ENCODE measurements around the gene SLC2A8.

SLC2A8 gene

DNA sequence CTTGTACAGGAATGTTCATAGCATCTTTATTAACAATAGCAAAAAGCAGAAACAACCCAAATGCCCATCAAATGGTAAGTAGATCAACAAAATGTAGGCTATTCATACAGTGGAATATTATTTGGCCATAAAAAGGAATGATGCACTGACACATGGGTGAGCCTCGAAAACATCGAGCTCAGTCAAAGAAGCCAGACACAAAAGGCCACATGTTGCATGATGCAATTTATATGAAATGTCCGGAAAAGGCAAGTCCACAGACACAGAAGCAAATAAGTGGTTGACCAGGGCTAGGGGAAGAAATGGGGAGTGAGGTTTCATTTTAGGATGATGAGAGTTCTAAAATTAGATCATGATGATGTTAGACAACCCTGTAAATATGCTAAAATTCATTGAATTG, 16.5 kb upstream of the SLC2A8 start:
- Histone ChIP-seq H3K4me1 (ENCODE audit: insufficient read depth, low read length, severe bottlenecking) (no peaks in the 10 kb centered on the region), H3K9me2 (ENCODE audit: low read depth, low read length) (no peaks in the 10 kb centered on the region), H3K27me3 (ENCODE audit: insufficient read depth, low read length) (no peaks in the 10 kb centered on the region), H3K79me2 (ENCODE audit: insufficient read depth, low read length) (no peaks in the 10 kb centered on the region), H3K36me3 (ENCODE audit: insufficient read depth, low read length) (no peaks in the 10 kb centered on the region), H2AFZ (ENCODE audit: low read length) (no peak overlapping the region), H3K27ac (ENCODE audit: low read depth, low read length, poor library complexity, severe bottlenecking) (no peak overlapping the region), H4K20me1 (ENCODE audit: insufficient read depth, low read length) (no peaks in the 10 kb centered on the region), H3K4me2 (ENCODE audit: low read length) (no peak overlapping the region), H3K9ac (ENCODE audit: low read length) (no peak overlapping the region), H3F3A (ENCODE audit: insufficient read depth, low read length) (no peaks in the 10 kb centered on the region), H3K9me3 (ENCODE audit: low read length) (no peaks in the 10 kb centered on the region), H3K4me3 (ENCODE audit: low read depth, low read length, poor library complexity, severe bottlenecking) (no peak overlapping the region)
- TF ChIP-seq, protein P1, sequence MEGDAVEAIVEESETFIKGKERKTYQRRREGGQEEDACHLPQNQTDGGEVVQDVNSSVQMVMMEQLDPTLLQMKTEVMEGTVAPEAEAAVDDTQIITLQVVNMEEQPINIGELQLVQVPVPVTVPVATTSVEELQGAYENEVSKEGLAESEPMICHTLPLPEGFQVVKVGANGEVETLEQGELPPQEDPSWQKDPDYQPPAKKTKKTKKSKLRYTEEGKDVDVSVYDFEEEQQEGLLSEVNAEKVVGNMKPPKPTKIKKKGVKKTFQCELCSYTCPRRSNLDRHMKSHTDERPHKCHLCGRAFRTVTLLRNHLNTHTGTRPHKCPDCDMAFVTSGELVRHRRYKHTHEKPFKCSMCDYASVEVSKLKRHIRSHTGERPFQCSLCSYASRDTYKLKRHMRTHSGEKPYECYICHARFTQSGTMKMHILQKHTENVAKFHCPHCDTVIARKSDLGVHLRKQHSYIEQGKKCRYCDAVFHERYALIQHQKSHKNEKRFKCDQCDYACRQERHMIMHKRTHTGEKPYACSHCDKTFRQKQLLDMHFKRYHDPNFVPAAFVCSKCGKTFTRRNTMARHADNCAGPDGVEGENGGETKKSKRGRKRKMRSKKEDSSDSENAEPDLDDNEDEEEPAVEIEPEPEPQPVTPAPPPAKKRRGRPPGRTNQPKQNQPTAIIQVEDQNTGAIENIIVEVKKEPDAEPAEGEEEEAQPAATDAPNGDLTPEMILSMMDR (IDR thresholded peaks at IDR 0.05; ENCODE audit: low read length) = no peak
- TF ChIP-seq EZH2 (IDR thresholded peaks at IDR 0.05; ENCODE audit: borderline replicate concordance, low read length) = no peak

DNA sequence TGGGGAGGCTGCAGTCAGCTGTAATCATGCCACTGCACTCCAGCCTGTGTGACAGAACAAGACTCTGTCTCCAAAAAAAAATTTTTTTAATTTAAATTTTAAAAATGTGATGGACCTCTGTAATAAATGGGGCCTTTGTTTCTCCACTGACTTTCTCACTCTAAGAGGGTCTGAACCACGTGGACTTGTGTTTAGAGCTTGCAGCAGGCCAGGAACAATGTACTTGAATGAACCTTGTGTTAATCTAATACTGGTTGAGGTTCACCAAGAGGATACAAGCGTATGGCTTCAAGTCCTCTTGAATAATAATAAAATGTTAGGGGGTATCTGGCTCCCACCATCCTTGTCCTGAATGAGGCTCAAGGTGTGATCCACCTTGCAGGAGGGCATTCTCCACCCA, 14.4 kb upstream of the SLC2A8 start:
- no peaks in the 10 kb centered on the region for H3F3A ChIP-seq (ENCODE audit: insufficient read depth, low read length)
- H3K9me3 ChIP-seq (ENCODE audit: low read length) = no peaks in the 10 kb centered on the region
- no peaks in the 10 kb centered on the region for H3K9me2 ChIP-seq (ENCODE audit: low read depth, low read length)
- TF ChIP-seq EZH2 (IDR thresholded peaks at IDR 0.05; ENCODE audit: borderline replicate concordance, low read length) = no peak
- TF ChIP-seq, protein P1 (IDR thresholded peaks at IDR 0.05; ENCODE audit: low read length) = no peak
- H3K4me1 ChIP-seq (ENCODE audit: insufficient read depth, low read length, severe bottlenecking) = no peaks in the 10 kb centered on the region
- H2AFZ ChIP-seq (ENCODE audit: low read length) = no peak overlapping the region
- H3K79me2 ChIP-seq (ENCODE audit: insufficient read depth, low read length) = no peaks in the 10 kb centered on the region
- no peak overlapping the region for H3K4me3 ChIP-seq (ENCODE audit: low read depth, low read length, poor library complexity, severe bottlenecking)
- no peaks in the 10 kb centered on the region for H3K27me3 ChIP-seq (ENCODE audit: insufficient read depth, low read length)
- H4K20me1 ChIP-seq (ENCODE audit: insufficient read depth, low read length) = no peaks in the 10 kb centered on the region
- H3K36me3 ChIP-seq (ENCODE audit: insufficient read depth, low read length) = no peaks in the 10 kb centered on the region
- no peak overlapping the region for H3K27ac ChIP-seq (ENCODE audit: low read depth, low read length, poor library complexity, severe bottlenecking)
- H3K4me2 ChIP-seq (ENCODE audit: low read length) = no peak overlapping the region
- no peak overlapping the region for H3K9ac ChIP-seq (ENCODE audit: low read length)

DNA sequence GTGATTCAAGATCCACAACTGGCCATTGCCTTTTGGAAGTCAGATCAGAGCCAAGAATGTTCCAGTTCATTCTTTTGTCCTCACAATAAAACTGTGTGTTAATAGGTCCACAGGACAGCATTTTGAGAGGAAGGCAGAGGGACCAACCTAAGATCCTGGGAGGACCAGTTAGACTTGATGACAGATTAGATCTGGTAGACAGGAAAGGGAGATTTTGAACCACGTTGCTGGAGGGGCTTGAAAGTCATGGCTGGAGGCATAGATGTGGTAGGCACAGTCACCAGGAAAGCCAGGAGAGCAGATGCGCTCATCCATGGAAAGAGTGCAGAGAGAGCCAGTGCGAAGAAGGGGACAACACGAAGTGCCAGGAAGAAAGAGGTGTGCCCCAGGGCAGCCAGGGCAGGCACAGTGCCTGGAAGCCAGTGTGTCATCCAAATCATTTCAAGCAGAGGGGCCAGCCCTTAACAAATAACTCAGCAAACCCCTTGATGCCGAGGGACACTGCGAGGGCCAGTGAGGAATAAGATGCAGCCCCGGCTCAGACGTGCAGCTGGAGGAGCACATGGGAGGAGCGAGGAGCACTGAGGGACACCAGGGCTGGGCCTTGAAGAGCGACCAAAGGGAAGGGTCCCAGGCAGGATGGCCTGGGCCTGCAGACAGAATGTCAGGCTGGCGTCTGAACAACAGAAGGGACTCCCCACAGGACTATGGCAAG, 12.8 kb upstream of the SLC2A8 start:
- H3K4me1 ChIP-seq (ENCODE audit: insufficient read depth, low read length, severe bottlenecking) = peaks cover 4% of the 10 kb centered on the region
- H3K9me3 ChIP-seq (ENCODE audit: low read length) = no peaks in the 10 kb centered on the region
- H3K4me2 ChIP-seq (ENCODE audit: low read length) = no peak overlapping the region
- H3K27me3 ChIP-seq (ENCODE audit: insufficient read depth, low read length) = no peaks in the 10 kb centered on the region
- H3K9me2 ChIP-seq (ENCODE audit: low read depth, low read length) = no peaks in the 10 kb centered on the region
- no peak overlapping the region for H3K9ac ChIP-seq (ENCODE audit: low read length)
- H2AFZ ChIP-seq (ENCODE audit: low read length) = no peak overlapping the region
- no peak overlapping the region for H3K27ac ChIP-seq (ENCODE audit: low read depth, low read length, poor library complexity, severe bottlenecking)
- no peaks in the 10 kb centered on the region for H3F3A ChIP-seq (ENCODE audit: insufficient read depth, low read length)
- H3K79me2 ChIP-seq (ENCODE audit: insufficient read depth, low read length) = no peaks in the 10 kb centered on the region
- H4K20me1 ChIP-seq (ENCODE audit: insufficient read depth, low read length) = no peaks in the 10 kb centered on the region
- H3K36me3 ChIP-seq (ENCODE audit: insufficient read depth, low read length) = no peaks in the 10 kb centered on the region
- no peak for TF ChIP-seq EZH2 (IDR thresholded peaks at IDR 0.05; ENCODE audit: borderline replicate concordance, low read length)
- TF ChIP-seq, protein P1 (IDR thresholded peaks at IDR 0.05; ENCODE audit: low read length) = no peak
- no peak overlapping the region for H3K4me3 ChIP-seq (ENCODE audit: low read depth, low read length, poor library complexity, severe bottlenecking)
